Measurements from ENCODE around the gene BCAT1.
"Not testable (repeated sequence)": the region's sequence is repeated elsewhere in the genome, so short reads cannot be mapped to it uniquely, and the experiment has no call there.

The BCAT1 gene

DNA sequence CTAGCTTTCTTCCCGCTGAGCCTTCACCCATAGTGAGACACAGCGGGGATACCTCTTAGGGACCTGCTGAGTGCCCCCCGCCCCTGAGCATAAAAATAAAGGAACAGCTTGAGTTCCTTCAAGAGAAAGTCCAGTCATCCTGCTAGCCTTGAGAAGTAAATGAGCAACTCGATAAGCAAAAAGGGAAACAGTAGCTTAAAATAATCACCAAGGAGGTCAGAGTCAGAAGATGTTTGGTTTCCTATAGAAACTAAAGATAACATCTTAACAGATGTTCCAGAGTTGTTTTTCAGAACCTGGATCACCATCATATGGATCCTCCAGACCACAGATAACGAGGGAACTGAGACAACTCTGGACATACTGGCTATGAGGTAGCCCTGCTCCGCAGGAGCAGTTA is 94.0 kb downstream of the BCAT1 start:
- no peak overlapping the region for H2AFZ ChIP-seq (ENCODE audit: low read length, unreplicated experiment)
- peaks cover 40% of the 10 kb centered on the region for H3K4me1 ChIP-seq (ENCODE audit: control insufficient read depth, insufficient read depth, low read length, unreplicated experiment)
- peak overlapping the region; percentile 35 for H3K27ac ChIP-seq (ENCODE audit: low read depth, low read length)
- peaks cover 7% of the 10 kb centered on the region for H3K79me2 ChIP-seq (ENCODE audit: control insufficient read depth, insufficient read depth, low read length, unreplicated experiment)
- H3K4me3 ChIP-seq (ENCODE audit: low read depth, low read length) = no peak overlapping the region
- no peaks in the 10 kb centered on the region for H3K27me3 ChIP-seq (ENCODE audit: insufficient read depth, low read length)
- peaks cover 17% of the 10 kb centered on the region for H3K36me3 ChIP-seq (ENCODE audit: insufficient read depth, low read length)

DNA sequence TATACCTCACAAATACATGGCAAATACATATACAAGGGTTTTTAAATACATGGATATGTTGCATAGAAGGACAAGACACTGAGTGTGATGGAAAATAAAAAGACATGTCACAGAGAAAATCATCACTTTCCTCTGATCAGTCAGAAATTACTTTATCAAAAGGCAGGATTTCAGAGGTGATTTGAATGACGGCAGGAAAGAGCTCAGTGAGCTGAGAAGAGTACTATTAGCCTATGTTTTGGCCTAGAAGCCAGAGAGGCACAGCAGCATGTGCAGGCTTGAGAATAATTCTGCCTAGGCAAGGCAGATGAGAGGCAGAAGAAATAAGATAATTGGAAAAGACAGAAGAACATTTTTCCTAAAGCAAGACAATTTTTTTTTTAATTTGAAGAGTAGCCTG is 94.9 kb downstream of the BCAT1 start:
- Histone ChIP-seq H2AFZ (ENCODE audit: low read length, unreplicated experiment) (no peak overlapping the region), H3K27ac (ENCODE audit: low read depth, low read length) (peak overlapping the region; percentile 35), H3K4me3 (ENCODE audit: low read depth, low read length) (no peak overlapping the region), H3K36me3 (ENCODE audit: insufficient read depth, low read length) (peaks cover 15% of the 10 kb centered on the region), H3K4me1 (ENCODE audit: control insufficient read depth, insufficient read depth, low read length, unreplicated experiment) (peaks cover 40% of the 10 kb centered on the region), H3K79me2 (ENCODE audit: control insufficient read depth, insufficient read depth, low read length, unreplicated experiment) (peaks cover 7% of the 10 kb centered on the region), H3K27me3 (ENCODE audit: insufficient read depth, low read length) (no peaks in the 10 kb centered on the region)

DNA sequence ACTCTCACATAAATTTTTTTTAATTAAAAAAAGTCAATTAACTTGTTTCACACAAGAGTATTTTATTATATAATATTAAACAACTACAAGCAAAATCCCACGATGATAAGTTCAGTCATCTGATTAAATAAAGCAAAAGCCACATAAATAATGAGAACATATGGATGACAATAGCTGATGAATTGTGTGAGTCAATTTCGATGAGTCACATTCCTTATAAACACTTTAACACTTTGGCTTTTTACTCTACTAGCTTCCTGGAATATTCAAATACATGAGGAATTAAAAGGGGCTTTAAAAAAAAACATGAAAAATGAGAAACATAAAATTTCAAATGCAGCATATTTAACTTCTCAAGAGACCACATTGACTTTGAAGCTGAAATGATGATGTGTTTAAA is 95.3 kb downstream of the BCAT1 start:
- Histone ChIP-seq H3K4me3 (ENCODE audit: low read depth, low read length) (no peak overlapping the region), H3K4me1 (ENCODE audit: control insufficient read depth, insufficient read depth, low read length, unreplicated experiment) (peaks cover 40% of the 10 kb centered on the region), H3K36me3 (ENCODE audit: insufficient read depth, low read length) (peaks cover 11% of the 10 kb centered on the region), H3K79me2 (ENCODE audit: control insufficient read depth, insufficient read depth, low read length, unreplicated experiment) (peaks cover 7% of the 10 kb centered on the region), H2AFZ (ENCODE audit: low read length, unreplicated experiment) (no peak overlapping the region), H3K27me3 (ENCODE audit: insufficient read depth, low read length) (no peaks in the 10 kb centered on the region), H3K27ac (ENCODE audit: low read depth, low read length) (peak overlapping the region; percentile 53)

DNA sequence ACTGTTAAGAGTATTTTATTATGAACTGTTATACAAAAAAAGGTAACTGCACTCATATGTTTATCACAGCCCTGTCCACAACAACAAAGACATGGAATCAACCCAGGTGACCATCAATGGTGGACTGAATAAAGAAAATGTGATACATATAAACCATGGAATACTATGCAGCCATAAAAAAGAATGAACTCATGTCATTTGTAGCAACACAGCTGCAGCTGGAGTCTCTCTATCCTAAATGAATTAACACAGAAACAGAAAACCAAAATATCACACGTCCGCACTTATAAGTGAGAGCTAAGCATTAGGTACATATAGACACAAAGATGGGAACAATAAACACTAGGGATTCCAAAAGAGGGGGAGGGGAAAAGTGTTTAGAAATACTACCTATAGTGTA is 95.8 kb downstream of the BCAT1 start:
- Histone ChIP-seq H3K27ac (ENCODE audit: low read depth, low read length) (peak overlapping the region; percentile 53), H3K79me2 (ENCODE audit: control insufficient read depth, insufficient read depth, low read length, unreplicated experiment) (peaks cover 7% of the 10 kb centered on the region), H3K4me3 (ENCODE audit: low read depth, low read length) (no peak overlapping the region), H3K36me3 (ENCODE audit: insufficient read depth, low read length) (peaks cover 7% of the 10 kb centered on the region), H3K27me3 (ENCODE audit: insufficient read depth, low read length) (no peaks in the 10 kb centered on the region), H2AFZ (ENCODE audit: low read length, unreplicated experiment) (no peak overlapping the region), H3K4me1 (ENCODE audit: control insufficient read depth, insufficient read depth, low read length, unreplicated experiment) (peaks cover 40% of the 10 kb centered on the region)

DNA sequence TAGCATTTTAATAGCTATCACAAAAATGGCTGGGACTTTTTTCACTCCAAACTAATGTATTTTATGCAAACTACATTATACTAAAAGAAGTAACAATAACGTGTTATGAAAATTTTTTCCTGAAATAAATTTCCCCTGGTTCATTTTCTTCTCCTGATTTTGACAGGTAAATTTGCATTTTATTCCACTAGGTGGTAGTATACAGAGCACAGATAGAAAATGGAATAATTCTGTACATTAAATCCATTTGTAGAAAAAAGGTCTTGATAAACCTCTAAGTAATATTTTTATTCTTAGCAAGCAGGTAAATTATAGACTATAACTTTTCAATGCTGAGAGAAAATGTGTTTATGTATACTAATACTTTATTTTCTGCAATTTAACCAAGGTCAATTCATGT is 96.5 kb downstream of the BCAT1 start:
- Histone ChIP-seq H3K4me3 (ENCODE audit: low read depth, low read length) (no peak overlapping the region), H2AFZ (ENCODE audit: low read length, unreplicated experiment) (no peak overlapping the region), H3K79me2 (ENCODE audit: control insufficient read depth, insufficient read depth, low read length, unreplicated experiment) (peaks cover 7% of the 10 kb centered on the region), H3K27me3 (ENCODE audit: insufficient read depth, low read length) (no peaks in the 10 kb centered on the region), H3K27ac (ENCODE audit: low read depth, low read length) (peak overlapping the region; percentile 53; the same call in 1 of the 2 replicates), H3K4me1 (ENCODE audit: control insufficient read depth, insufficient read depth, low read length, unreplicated experiment) (peaks cover 40% of the 10 kb centered on the region), H3K36me3 (ENCODE audit: insufficient read depth, low read length) (peaks cover 4% of the 10 kb centered on the region; the same call in 1 of the 2 replicates)

DNA sequence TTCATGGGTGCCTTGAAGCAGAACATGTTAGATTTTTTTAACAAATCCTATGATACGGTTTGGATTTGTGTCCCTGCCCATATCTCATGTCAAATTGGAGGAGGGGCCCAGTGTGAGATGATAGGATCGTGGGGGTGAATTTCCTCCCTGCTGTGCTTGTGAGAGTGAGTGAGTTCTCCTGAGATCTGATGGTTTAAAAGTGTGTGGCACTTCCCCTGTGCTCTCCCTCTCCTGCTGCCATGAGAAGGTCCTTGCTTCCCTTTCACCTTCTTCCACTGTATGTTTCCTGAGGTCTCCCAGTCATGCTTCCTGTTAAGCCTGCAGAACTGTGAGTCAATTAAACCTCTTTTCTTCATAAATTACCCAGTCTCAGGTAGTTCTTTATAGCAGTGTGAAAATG is 97.0 kb downstream of the BCAT1 start:
- not testable (repeated sequence) for H3K36me3 ChIP-seq (ENCODE audit: insufficient read depth, low read length); H3K27ac ChIP-seq (ENCODE audit: low read depth, low read length); H3K79me2 ChIP-seq (ENCODE audit: control insufficient read depth, insufficient read depth, low read length, unreplicated experiment); H2AFZ ChIP-seq (ENCODE audit: low read length, unreplicated experiment); H3K4me3 ChIP-seq (ENCODE audit: low read depth, low read length); H3K27me3 ChIP-seq (ENCODE audit: insufficient read depth, low read length)
- peaks cover 40% of the 10 kb centered on the region for H3K4me1 ChIP-seq (ENCODE audit: control insufficient read depth, insufficient read depth, low read length, unreplicated experiment)

DNA sequence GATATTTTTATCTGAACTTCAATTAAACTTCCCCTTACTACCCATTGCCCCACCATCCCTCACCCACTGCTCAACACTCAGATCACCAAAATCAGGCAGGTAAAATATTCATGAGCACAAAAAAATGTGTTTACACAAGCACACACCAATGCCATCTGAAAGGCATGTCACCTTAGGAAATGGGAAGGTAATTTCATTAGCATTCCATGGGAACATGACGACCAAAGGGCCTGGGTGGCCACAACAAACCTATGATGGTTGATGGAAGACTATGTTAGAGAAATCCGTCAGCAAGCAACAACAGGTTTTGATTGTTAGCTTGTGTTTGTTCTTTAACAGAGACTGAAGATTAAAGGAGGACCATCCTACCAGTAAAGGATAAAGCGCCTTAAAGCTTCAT is 97.6 kb downstream of the BCAT1 start:
- Histone ChIP-seq H3K79me2 (ENCODE audit: control insufficient read depth, insufficient read depth, low read length, unreplicated experiment) (peaks cover 7% of the 10 kb centered on the region), H2AFZ (ENCODE audit: low read length, unreplicated experiment) (no peak overlapping the region), H3K4me1 (ENCODE audit: control insufficient read depth, insufficient read depth, low read length, unreplicated experiment) (peaks cover 40% of the 10 kb centered on the region), H3K4me3 (ENCODE audit: low read depth, low read length) (no peak overlapping the region), H3K36me3 (ENCODE audit: insufficient read depth, low read length) (peaks cover 4% of the 10 kb centered on the region; the same call in 1 of the 2 replicates), H3K27ac (ENCODE audit: low read depth, low read length) (no peak overlapping the region), H3K27me3 (ENCODE audit: insufficient read depth, low read length) (no peaks in the 10 kb centered on the region)

DNA sequence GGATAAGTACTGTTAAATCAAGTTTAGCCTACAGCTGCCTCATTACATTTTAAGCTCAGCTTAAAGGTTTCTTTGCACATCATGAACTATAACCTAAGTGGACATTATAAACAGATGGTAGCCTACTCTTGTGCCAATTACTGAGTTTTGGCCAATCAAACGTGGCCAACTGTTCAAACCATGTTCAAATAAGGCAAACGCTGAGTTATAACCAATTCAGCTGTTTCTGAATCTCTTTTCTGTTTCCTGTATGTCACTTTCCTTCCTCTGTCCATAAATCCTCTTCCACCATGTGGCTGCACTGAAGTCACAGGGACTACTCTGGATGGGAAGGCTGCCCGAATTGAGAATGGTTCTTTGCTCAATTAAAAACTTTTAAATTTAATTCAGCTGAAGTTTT is 98.4 kb downstream of the BCAT1 start:
- Histone ChIP-seq H3K79me2 (ENCODE audit: control insufficient read depth, insufficient read depth, low read length, unreplicated experiment) (peaks cover 7% of the 10 kb centered on the region), H3K27me3 (ENCODE audit: insufficient read depth, low read length) (no peaks in the 10 kb centered on the region), H3K27ac (ENCODE audit: low read depth, low read length) (no peak overlapping the region), H3K4me1 (ENCODE audit: control insufficient read depth, insufficient read depth, low read length, unreplicated experiment) (peaks cover 40% of the 10 kb centered on the region), H2AFZ (ENCODE audit: low read length, unreplicated experiment) (no peak overlapping the region), H3K36me3 (ENCODE audit: insufficient read depth, low read length) (peaks cover 4% of the 10 kb centered on the region; the same call in 1 of the 2 replicates), H3K4me3 (ENCODE audit: low read depth, low read length) (no peak overlapping the region)

DNA sequence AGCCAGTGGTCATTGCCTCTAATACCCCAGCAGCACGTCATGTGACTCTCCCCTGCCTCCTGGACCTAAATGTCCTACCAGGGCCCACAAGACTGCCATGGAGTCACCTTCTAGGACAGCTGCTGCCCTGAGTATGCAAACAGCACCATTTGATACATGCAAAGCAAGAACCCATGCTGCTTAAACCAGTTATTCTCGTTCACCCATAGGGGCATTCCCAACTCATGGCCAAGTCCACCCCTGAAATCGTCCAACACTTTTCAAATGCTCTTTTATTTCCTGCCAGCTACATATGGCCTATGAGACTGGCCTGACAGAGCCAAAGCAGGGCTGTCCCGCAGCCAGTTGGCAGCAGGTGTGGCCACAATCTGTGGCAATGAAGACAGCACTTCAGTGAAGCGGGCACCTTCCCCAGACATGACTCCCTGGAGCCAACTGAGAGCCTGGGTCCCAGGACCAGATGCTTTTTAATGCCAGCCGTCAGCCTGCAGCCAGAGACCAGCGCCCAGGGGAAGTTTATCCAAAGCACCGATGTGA is 99.9 kb downstream of the BCAT1 start:
- H3K36me3 ChIP-seq (ENCODE audit: insufficient read depth, low read length) = peaks cover 4% of the 10 kb centered on the region; the same call in 1 of the 2 replicates
- no peak overlapping the region for H3K4me3 ChIP-seq (ENCODE audit: low read depth, low read length)

DNA sequence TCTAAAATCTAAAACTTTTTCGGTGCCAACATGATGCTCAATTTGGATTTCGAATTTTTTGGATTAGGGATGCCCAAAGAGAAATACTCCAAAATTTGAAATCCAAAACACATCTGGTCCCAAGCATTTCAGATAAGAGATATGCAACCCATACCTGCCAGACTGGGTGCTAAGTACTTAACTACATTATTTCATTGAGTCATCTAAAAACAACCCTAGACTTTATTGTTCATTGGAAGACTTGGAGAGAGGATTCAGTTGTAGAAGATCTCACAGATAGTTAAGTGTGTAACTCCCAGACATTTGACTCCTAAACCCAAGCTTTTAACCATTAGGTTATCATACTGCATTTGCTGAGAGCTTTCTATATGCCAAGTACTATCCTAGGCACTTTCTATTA is 102.2 kb downstream of the BCAT1 start:
- no peak overlapping the region for H2AFZ ChIP-seq (ENCODE audit: low read length, unreplicated experiment)
- H3K4me1 ChIP-seq (ENCODE audit: control insufficient read depth, insufficient read depth, low read length, unreplicated experiment) = peaks cover 11% of the 10 kb centered on the region
- no peak overlapping the region for H3K4me3 ChIP-seq (ENCODE audit: low read depth, low read length)
- H3K36me3 ChIP-seq (ENCODE audit: insufficient read depth, low read length) = no peaks in the 10 kb centered on the region
- no peaks in the 10 kb centered on the region for H3K79me2 ChIP-seq (ENCODE audit: control insufficient read depth, insufficient read depth, low read length, unreplicated experiment)
- no peak overlapping the region for H3K27ac ChIP-seq (ENCODE audit: low read depth, low read length)
- H3K27me3 ChIP-seq (ENCODE audit: insufficient read depth, low read length) = no peaks in the 10 kb centered on the region

More for the DNA sequence above, 99.9 kb downstream of the BCAT1 start:
- H3K4me1 ChIP-seq (ENCODE audit: control insufficient read depth, insufficient read depth, low read length, unreplicated experiment) = peaks cover 29% of the 10 kb centered on the region
- H3K27me3 ChIP-seq (ENCODE audit: insufficient read depth, low read length) = no peaks in the 10 kb centered on the region
- H3K27ac ChIP-seq (ENCODE audit: low read depth, low read length) = no peak overlapping the region
- H3K79me2 ChIP-seq (ENCODE audit: control insufficient read depth, insufficient read depth, low read length, unreplicated experiment) = peaks cover 7% of the 10 kb centered on the region
- no peak overlapping the region for H2AFZ ChIP-seq (ENCODE audit: low read length, unreplicated experiment)

DNA sequence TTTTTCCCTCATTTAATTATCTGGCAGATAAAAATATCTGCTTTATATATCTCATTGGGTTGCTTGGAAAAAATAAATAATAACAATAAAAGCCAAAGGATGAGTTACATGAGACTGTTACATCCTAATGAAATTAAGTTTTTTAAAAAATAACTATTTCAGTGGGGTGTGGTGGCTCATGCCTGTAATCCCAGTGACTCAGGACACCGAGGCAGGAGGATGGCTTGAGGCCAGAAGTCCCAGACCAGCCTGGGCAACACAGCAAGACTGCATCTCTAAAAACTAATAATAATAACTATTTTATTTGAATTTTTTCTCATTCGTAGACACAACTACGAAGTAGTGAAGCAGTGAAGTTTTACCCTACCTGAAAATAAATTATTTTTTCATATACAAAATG is 103.3 kb downstream of the BCAT1 start:
- peaks cover 6% of the 10 kb centered on the region for H3K36me3 ChIP-seq (ENCODE audit: insufficient read depth, low read length)

More for the DNA sequence above, 103.3 kb downstream of the BCAT1 start:
- Histone ChIP-seq H3K27me3 (ENCODE audit: insufficient read depth, low read length) (no peaks in the 10 kb centered on the region), H3K27ac (ENCODE audit: low read depth, low read length) (no peak overlapping the region), H3K4me1 (ENCODE audit: control insufficient read depth, insufficient read depth, low read length, unreplicated experiment) (peaks cover 16% of the 10 kb centered on the region), H2AFZ (ENCODE audit: low read length, unreplicated experiment) (no peak overlapping the region), H3K4me3 (ENCODE audit: low read depth, low read length) (no peak overlapping the region), H3K79me2 (ENCODE audit: control insufficient read depth, insufficient read depth, low read length, unreplicated experiment) (no peaks in the 10 kb centered on the region)
